AG10803 (cell line): ENCODE measurements around the gene NANOGP8.
"Not testable (repeated sequence)": the region's sequence is repeated elsewhere in the genome, so short reads cannot be mapped to it uniquely, and the experiment has no call there.

Experiments used
- DNase-seq: peaks from one replicate; pipeline ENCODE4 v3.0.0; 2010; ENCODE audit warnings: low read depth
- H3K4me3 ChIP-seq: 2 replicates; pipeline ENCODE4 v1.5.1; 2011; ENCODE audit warnings: mild to moderate bottlenecking, low read length, control low read depth
- TF ChIP-seq, protein P1 (sequence below): conservative IDR thresholded peaks from 2 replicates; pipeline ENCODE4 v1.5.1; 2011; ENCODE audit warnings: mild to moderate bottlenecking, low read length, control low read depth, inconsistent platforms

Gene NANOGP8

DNA sequence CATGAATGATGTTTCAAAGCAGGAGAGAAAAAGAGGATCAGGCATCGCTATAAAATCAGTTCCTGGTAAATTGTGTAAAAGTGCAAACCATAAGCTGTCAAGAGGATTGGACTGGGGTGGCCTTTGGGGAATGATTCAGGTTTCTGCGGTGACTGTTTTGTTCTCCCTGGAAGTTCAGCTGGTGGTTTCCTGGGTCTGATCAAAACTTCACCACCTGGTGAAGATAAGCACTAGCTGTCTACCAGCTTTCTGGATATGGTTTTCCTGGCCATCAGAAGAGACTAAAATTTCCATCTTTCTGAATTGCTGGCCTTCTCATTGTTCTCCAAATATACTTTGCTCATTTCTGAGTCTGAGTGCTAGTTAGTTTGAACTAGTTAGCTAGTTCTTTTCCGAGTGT lies 2.7 kb upstream of the NANOGP8 start:
- no peak for DNase-seq
- TF ChIP-seq, protein P1, sequence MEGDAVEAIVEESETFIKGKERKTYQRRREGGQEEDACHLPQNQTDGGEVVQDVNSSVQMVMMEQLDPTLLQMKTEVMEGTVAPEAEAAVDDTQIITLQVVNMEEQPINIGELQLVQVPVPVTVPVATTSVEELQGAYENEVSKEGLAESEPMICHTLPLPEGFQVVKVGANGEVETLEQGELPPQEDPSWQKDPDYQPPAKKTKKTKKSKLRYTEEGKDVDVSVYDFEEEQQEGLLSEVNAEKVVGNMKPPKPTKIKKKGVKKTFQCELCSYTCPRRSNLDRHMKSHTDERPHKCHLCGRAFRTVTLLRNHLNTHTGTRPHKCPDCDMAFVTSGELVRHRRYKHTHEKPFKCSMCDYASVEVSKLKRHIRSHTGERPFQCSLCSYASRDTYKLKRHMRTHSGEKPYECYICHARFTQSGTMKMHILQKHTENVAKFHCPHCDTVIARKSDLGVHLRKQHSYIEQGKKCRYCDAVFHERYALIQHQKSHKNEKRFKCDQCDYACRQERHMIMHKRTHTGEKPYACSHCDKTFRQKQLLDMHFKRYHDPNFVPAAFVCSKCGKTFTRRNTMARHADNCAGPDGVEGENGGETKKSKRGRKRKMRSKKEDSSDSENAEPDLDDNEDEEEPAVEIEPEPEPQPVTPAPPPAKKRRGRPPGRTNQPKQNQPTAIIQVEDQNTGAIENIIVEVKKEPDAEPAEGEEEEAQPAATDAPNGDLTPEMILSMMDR, result no peak
- H3K4me3 ChIP-seq, result no peak overlapping the region

DNA sequence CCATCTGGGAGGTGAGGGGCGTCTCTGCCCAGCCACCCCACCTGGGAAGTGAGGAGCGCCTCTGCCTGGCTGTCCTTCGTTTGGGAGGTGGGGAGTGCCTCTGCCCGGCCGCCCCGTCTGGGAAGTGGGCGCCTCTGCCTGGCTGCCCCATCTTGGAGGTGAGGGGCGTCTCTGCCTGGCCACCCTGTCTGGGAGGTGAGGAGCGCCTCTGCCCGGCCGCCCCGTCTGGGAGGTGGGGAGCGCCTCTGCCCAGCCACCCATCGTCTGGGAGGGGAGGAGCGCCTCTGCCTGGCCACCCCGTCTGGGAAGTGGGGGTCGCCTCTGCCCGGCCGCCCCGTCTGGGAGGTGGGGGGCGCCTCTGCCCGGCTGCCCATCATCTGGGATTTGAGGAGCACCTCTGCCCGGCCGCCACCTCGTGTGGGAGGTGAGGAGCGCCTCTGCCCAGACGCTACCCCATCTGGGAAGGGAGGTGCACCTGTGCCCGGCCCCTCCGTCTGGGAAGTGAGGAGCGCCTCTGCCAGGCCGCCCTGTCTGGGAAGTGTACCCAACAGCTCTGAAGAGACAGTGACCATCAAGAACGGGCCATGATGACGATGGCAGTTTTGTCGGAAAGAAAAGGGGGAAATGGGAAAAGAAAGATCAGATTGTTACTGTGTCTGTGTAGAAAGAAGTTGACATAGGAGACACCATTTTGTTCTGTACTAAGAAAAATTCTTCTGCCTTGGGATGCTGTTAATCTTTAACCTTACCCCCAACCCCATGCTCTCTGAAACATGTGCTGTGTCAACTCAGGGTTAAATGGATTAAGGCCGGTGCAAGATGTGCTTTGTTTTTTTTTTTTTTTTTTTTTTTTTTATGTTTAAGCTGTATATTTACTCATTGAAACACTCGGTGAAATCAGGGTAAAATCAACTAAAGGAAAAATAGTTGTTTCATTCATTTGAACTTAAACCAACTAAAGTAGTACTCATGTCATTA lies 2.4 kb downstream of the NANOGP8 start:
- not testable (repeated sequence) for H3K4me3 ChIP-seq, DNase-seq

- DNase-seq, H3K4me3 ChIP-seq: not testable (repeated sequence)
These were observed 3.3 kb downstream of the NANOGP8 start for GRCh38 chr15:35081626-35082365.

- H3K4me3 ChIP-seq, result no peak overlapping the region
- DNase-seq, result peak; percentile 8
- TF ChIP-seq, protein P1, result no peak
These were observed 4.9 kb downstream of the NANOGP8 start for GRCh38 chr15:35080226-35080625.

- TF ChIP-seq, protein P1, result peak; percentile 89
- no peak overlapping the region for H3K4me3 ChIP-seq
- peak; percentile 64 for DNase-seq
These were observed 6.7 kb downstream of the NANOGP8 start for GRCh38 chr15:35078221-35078915.

GRCh38 chr15:35071106-35071505 lies 14.0 kb downstream of the NANOGP8 start:
- TF ChIP-seq, protein P1, result no peak
- no peak for DNase-seq
- no peak overlapping the region for H3K4me3 ChIP-seq

- H3K4me3 ChIP-seq, result no peak overlapping the region
- DNase-seq, result no peak
- TF ChIP-seq, protein P1, result no peak
These were observed 16.1 kb downstream of the NANOGP8 start for GRCh38 chr15:35068846-35069475.
